Gastroesophageal sphincter (tissue), 4 donors: ENCODE data around the gene NCOA4. TPM values are rescaled to one million over a fixed set of nuclear protein-coding genes. Genes with fewer than 3 reads are reported as not detected.
A peak's percentile ranks its signal among the peaks of the same experiment; 100 is the strongest.
"Not testable (repeated sequence)": the region's sequence is repeated elsewhere in the genome, so short reads cannot be mapped to it uniquely, and the experiment has no call there.

ENCODE experiments used
- ATAC-seq: fragments of 150-250 bp; one replicate; pipeline ENCODE4 v1.9.1; 2016; ENCODE audit warnings: mild to moderate bottlenecking, moderate library complexity
- H3K27ac ChIP-seq, 4 donors: fragments of 200-600 bp; sonication (generic) in 3 of 4; 1 replicate in 3 of 4; 2 replicates in 1 of 4; pipeline ENCODE4 v1.5.1; 2016 to 2019
- H3K27me3 ChIP-seq: fragments of 200-600 bp; sonication (generic); one replicate; pipeline ENCODE4 v1.5.1; 2019
- H3K36me3 ChIP-seq, 2 donors: fragments of 200-600 bp; sonication (generic); one replicate each; pipeline ENCODE4 v1.5.1; 2019; ENCODE audit warnings: control low read depth in 1 of 2
- H3K4me1 ChIP-seq, 3 donors: fragments of 200-600 bp; sonication (generic); 1 replicate in 2 of 3; 2 replicates in 1 of 3; pipeline ENCODE4 v1.5.1; 2016 to 2019; ENCODE audit warnings: control low read depth in 2 of 3
- H3K4me3 ChIP-seq, 2 donors: fragments of 200-600 bp; sonication (generic); one replicate each; pipeline ENCODE4 v1.5.1; 2019; ENCODE audit warnings: mild to moderate bottlenecking in 1 of 2, moderate library complexity in 1 of 2
- H3K9me3 ChIP-seq, 3 donors: fragments of 200-600 bp; sonication (generic); one replicate each; pipeline ENCODE4 v1.5.1; 2017 to 2019; ENCODE audit warnings: control low read depth in 2 of 3
- EP300 ChIP-seq: sonication (generic); formaldehyde crosslinking; IDR thresholded peaks from one replicate; pipeline ENCODE4 v1.6.1; 2017; ENCODE audit warnings: antibody characterized with exemption, mild to moderate bottlenecking
- POLR2A ChIP-seq, 2 donors: fragments of 450-650 bp; IDR thresholded peaks; one replicate each; pipeline ENCODE4 v1.6.1; 2017; ENCODE audit warnings: antibody characterized with exemption in 2 of 2, mild to moderate bottlenecking in 2 of 2, moderate library complexity in 1 of 2
- POLR2AphosphoS5 ChIP-seq: sonication (generic); formaldehyde crosslinking; IDR thresholded peaks from one replicate; pipeline ENCODE4 v1.6.1; 2017; ENCODE audit warnings: antibody characterized with exemption
- WGBS, 2 donors: methylation state at CpG; one replicate each; pipeline ENCODE4 v1.1.5; 2018; ENCODE audit warnings: low coverage in 1 of 2; 5-methylcytosine and 5-hydroxymethylcytosine counted together
- total RNA-seq, 4 donors: library from RNA; depleted of rRNA; stranded (reverse); fragments of >200 nt; gene quantifications; one replicate each; pipeline ENCODE4 v1.1.0, GENCODE V29; 2016
- TF ChIP-seq, protein P1 (sequence below), 4 experiments: fragments of 200-600 bp in 2 of 4; fragments of 450-650 bp in 2 of 4; sonication (generic) in 1 of 4; IDR thresholded peaks; one replicate each; pipeline ENCODE4 v1.5.1; 2017 to 2019; ENCODE audit warnings: antibody characterized with exemption in 4 of 4, mild to moderate bottlenecking in 2 of 4, moderate library complexity in 2 of 4

NCOA4 gene
- total RNA-seq, 4 donors from 2014 or later: 152 to 186 (median 173) TPM

GRCh38 chr10:45997994-45998763 is 32.2 kb downstream of the NCOA4 start:
- Histone ChIP-seq H3K36me3 (peaks cover 3 to 63% of the 10 kb centered on the region in 2 donors), H3K4me1 (no peaks in the 10 kb centered on the region), H3K9me3 (no peaks in the 10 kb centered on the region), H3K27me3 (no peaks in the 10 kb centered on the region), H3K4me3 (no peak overlapping the region), H3K27ac (no peak overlapping the region)
- no peak for TF ChIP-seq POLR2A (IDR thresholded peaks at IDR 0.05)
- TF ChIP-seq EP300: no peak
- no peak for TF ChIP-seq POLR2AphosphoS5
- TF ChIP-seq, protein P1, sequence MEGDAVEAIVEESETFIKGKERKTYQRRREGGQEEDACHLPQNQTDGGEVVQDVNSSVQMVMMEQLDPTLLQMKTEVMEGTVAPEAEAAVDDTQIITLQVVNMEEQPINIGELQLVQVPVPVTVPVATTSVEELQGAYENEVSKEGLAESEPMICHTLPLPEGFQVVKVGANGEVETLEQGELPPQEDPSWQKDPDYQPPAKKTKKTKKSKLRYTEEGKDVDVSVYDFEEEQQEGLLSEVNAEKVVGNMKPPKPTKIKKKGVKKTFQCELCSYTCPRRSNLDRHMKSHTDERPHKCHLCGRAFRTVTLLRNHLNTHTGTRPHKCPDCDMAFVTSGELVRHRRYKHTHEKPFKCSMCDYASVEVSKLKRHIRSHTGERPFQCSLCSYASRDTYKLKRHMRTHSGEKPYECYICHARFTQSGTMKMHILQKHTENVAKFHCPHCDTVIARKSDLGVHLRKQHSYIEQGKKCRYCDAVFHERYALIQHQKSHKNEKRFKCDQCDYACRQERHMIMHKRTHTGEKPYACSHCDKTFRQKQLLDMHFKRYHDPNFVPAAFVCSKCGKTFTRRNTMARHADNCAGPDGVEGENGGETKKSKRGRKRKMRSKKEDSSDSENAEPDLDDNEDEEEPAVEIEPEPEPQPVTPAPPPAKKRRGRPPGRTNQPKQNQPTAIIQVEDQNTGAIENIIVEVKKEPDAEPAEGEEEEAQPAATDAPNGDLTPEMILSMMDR (IDR thresholded peaks at IDR 0.05): no peak
- WGBS, 2 donors: 81 to 85% methylated on average over 5 of the region's 5 CpGs
- ATAC-seq: no peak

DNA sequence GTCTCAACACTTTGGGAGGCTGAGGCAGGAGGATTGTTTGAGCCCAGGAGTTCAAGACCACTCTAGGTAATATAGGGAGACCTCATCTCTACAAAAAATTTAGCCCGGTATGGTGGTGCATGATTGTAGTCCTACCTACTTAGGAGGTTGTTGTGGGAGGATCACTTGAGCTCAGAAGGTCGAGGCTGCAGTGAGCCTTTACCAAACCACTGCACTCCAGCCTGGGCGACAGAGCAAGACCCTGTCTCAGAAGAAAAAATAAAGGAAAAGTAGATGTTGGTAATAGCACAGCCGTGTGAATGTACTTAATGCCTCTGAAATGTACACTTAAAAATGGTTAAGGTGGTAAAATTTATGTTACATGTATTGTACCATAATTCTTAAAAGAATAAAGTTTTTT is 32.9 kb downstream of the NCOA4 start:
- no peak for TF ChIP-seq EP300
- 95 to 96% methylated on average over 3 to 4 of the region's 4 CpGs for WGBS, 2 donors
- Histone ChIP-seq H3K4me1 (no peaks in the 10 kb centered on the region), H3K36me3 (peaks cover 0 to 61% of the 10 kb centered on the region in 2 donors), H3K9me3 (no peaks in the 10 kb centered on the region), H3K27ac (no peak overlapping the region), H3K4me3 (no peak overlapping the region), H3K27me3 (no peaks in the 10 kb centered on the region)
- ATAC-seq: no peak

DNA sequence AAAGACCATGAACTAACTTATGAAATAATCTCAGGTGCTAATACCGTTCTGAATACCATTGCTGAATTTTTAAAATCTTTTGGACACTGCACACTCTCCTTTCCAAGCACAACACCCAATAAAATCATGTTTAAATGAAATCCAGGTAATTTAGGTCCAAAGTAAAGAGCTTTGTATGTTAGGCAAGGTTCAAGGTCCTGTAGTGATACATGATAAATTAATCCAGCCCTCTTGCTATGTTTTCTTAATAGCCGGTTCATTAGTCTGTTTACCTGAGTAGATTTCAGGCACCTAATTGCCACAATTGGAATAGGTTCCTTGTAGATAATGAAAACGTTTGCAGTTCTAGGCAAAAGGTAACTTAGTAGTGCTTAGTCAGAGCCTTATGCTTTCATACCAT is 44.8 kb downstream of the NCOA4 start:
- ATAC-seq, H3K4me1 ChIP-seq, H3K9me3 ChIP-seq, H3K4me3 ChIP-seq, H3K27me3 ChIP-seq, H3K27ac ChIP-seq: not testable (repeated sequence)
- peaks cover 0 to 61% of the 10 kb centered on the region in 2 donors for H3K36me3 ChIP-seq
- WGBS, 2 donors: 71 to 80% methylated on average over 2 to 3 of the region's 3 CpGs

DNA sequence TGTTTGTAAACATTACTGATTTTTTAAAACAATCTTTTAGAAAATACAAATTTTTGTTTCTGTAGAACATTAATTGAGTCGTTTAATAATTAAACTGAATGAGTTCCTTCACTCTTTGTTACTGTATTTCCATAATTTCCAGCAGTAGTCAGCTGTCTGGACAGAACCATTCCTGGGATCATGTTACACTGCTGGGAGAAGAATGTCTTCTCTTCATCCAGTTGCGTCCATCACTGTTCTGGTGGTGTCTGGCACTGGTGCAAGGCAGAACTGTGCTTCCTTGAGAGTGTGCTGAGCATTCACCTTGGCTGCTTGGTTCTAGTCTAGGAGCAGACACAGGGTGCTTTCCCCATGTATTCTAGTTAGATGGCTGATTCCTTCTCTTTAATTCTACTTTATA is 46.0 kb downstream of the NCOA4 start:
- WGBS, 2 donors: 80 to 100% methylated on average over 1 to 2 of the region's 2 CpGs
- H3K36me3 ChIP-seq: peaks cover 0 to 53% of the 10 kb centered on the region in 2 donors
- ATAC-seq, H3K27me3 ChIP-seq, H3K4me3 ChIP-seq, H3K9me3 ChIP-seq, H3K27ac ChIP-seq, H3K4me1 ChIP-seq: not testable (repeated sequence)

DNA sequence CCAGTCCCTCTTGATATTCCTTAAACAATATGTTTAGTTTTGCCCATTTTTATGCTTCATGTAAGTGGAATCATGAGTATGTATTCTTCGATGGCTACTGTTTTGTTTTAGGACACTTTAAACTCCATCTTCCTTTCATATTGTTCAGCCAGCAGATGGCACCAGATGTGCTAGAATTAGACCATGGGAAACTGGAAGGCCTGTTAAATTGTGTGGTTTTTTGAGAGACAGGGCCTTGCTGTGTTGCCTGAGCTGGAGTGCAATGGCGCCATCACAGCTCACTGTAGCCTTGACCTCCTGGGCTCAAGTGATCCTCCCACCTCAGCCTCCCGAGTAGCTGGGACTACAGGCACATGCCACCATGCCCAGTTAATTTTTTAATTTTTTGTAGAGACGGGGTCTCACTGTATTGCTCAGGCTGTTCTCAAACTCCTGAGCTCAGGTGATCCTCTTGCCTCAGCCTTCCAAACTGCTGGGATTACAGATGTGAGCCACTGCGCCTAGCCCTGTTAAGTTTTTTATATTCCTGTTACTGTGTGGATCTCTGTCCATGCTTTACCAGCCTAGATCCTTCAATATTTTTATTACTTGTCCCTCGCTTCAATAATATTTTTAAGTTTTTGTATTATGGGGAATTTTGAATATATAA is 46.8 kb downstream of the NCOA4 start:
- TF ChIP-seq, protein P1 (IDR thresholded peaks at IDR 0.05): peak in 3 of 4 experiments; percentile 18 to 25 (median 20)

GRCh38 chr10:45981367-45981766 is 49.1 kb downstream of the NCOA4 start:
- ATAC-seq, H3K27me3 ChIP-seq, H3K27ac ChIP-seq, H3K4me1 ChIP-seq, H3K4me3 ChIP-seq, H3K9me3 ChIP-seq: not testable (repeated sequence)
- WGBS, 2 donors: 50% methylated on average over 1 of the region's 1 CpG; no CpG with 5 or more reads in 1 of the 2 donors
- H3K36me3 ChIP-seq: peaks cover 0 to 37% of the 10 kb centered on the region in 2 donors

More for the DNA sequence above, 46.8 kb downstream of the NCOA4 start:
- not testable (repeated sequence) for H3K27me3 ChIP-seq, H3K27ac ChIP-seq, H3K4me3 ChIP-seq, H3K4me1 ChIP-seq, ATAC-seq, H3K9me3 ChIP-seq
- 58 to 70% methylated on average over 2 to 4 of the region's 6 CpGs for WGBS, 2 donors
- H3K36me3 ChIP-seq: peaks cover 0 to 45% of the 10 kb centered on the region in 2 donors

DNA sequence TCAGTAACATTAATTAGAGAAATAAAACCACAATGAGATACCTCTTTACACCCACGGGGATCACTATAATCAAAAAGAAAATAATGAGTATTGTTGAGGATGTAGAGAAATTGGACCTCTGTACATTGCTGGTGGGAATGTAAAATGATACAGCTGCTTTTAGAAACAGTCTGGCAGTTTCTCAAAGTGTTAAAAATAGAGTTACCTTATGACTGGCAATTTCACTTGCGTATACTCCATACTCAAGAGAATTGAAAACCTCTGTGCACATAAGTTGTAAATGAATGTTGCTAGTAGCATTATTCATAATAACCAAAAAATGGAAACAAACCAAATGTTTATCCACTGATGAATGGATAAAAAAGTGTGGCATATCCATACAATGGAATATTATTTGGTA is 51.9 kb downstream of the NCOA4 start:
- not testable (repeated sequence) for H3K27me3 ChIP-seq, H3K27ac ChIP-seq, H3K4me3 ChIP-seq, ATAC-seq, H3K9me3 ChIP-seq
- H3K36me3 ChIP-seq: peaks cover 0 to 28% of the 10 kb centered on the region in 2 donors
- 67% methylated on average over 1 of the region's 2 CpGs; no CpG with 5 or more reads in 1 of the 2 donors for WGBS, 2 donors
- H3K4me1 ChIP-seq: peaks cover 0 to 10% (median 1%) of the 10 kb centered on the region in 3 donors

- H3K4me1 ChIP-seq: peaks cover 0 to 32% (median 10%) of the 10 kb centered on the region in 3 donors
These were observed 56.4 kb downstream of the NCOA4 start for GRCh38 chr10:45974041-45974440.

DNA sequence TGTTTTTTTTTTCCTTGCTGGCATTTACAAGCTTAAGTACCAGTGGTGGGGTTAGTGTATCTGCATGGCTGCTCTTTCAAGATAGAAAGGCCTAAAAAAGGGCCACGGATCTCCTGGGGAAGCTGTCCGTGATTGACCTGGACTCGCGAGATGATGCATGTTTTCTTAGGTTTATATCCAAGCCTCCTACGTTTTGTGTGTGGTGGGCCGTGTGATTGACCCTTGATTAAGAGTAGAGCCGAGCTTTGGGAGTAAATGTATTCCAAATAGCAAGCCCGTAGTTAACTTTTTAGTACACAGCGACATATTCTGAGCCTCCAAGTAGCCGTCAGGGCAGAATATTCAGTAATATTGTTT is 57.6 kb downstream of the NCOA4 start:
- 0% methylated on average over 6 of the region's 10 CpGs; no CpG with 5 or more reads in 1 of the 2 donors for WGBS, 2 donors
- Histone ChIP-seq H3K4me3 (peak overlapping the region; percentile 58 to 69), H3K36me3 (peaks cover 0 to 17% of the 10 kb centered on the region in 2 donors), H3K4me1 (peaks cover 0 to 32% (median 10%) of the 10 kb centered on the region in 3 donors), H3K27ac (peak overlapping the region; percentile 36 to 81 (median 76))
- H3K9me3 ChIP-seq, H3K27me3 ChIP-seq, ATAC-seq: not testable (repeated sequence)

More at GRCh38 chr10:45974041-45974440, 56.4 kb downstream of the NCOA4 start:
- not testable (repeated sequence) for H3K4me3 ChIP-seq, H3K27ac ChIP-seq, H3K9me3 ChIP-seq, H3K27me3 ChIP-seq, ATAC-seq
- peaks cover 0 to 22% of the 10 kb centered on the region in 2 donors for H3K36me3 ChIP-seq
- 58 to 60% methylated on average over 1 to 3 of the region's 3 CpGs for WGBS, 2 donors
